GM12864 (cell line): Measurements from ENCODE around the gene ICE2.

Experiments
- DNase-seq: peaks from one replicate; pipeline ENCODE4 v3.0.0-alpha.2; 2011; ENCODE audit warnings: low read depth
- H3K4me3 ChIP-seq: 2 replicates; pipeline ENCODE4 v1.5.1; 2011; ENCODE audit warnings: mild to moderate bottlenecking, low read depth, low read length, control low read depth
- CTCF ChIP-seq: IDR thresholded peaks from 2 replicates; pipeline ENCODE4 v1.5.1; 2011; ENCODE audit warnings: low read depth, mild to moderate bottlenecking, moderate library complexity, low read length, control low read depth, inconsistent platforms; ENCODE audit errors: missing control alignments

ICE2 gene

GRCh38 chr15:60457985-60458384 lies 21.0 kb downstream of the ICE2 start:
- H3K4me3 ChIP-seq, result no peak overlapping the region
- no peak for DNase-seq
- TF ChIP-seq CTCF, result no peak

- no peak for DNase-seq
- no peak overlapping the region for H3K4me3 ChIP-seq
- no peak for TF ChIP-seq CTCF
Measured at GRCh38 chr15:60454824-60455223, 24.1 kb downstream of the ICE2 start.

DNA sequence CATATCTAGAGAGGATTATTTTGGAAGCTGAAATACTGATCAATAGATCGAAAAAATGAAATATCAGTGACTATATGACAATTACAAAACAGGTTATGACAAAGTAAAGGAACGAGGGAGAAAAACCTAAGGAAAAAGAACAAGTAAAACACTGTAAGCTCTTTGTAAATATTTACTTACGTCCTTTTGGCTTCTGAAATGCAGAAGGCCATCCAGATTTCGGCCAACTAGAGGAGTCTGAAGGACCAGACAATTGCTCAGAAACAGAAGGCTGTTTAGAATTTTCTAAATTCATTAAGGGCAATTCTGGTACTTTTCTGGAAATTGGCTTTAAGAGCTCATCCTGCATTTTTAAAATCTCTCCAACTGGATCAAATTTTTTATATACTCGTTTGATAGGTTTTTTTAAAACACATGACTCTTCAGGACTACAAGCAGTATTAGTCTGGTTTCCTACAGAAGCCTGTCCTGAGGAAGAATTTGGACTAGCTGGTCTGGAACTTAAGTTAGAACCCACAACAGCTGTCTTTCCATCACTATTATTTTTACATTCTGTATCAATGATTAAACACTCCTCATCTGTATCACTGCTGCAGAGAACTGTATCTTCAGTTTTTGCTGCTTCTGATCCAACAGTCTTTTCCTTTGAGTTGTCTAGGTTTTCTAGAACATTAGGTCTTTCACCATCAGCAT lies 30.1 kb downstream of the ICE2 start:
- H3K4me3 ChIP-seq, result no peak overlapping the region
- TF ChIP-seq CTCF, result no peak
- DNase-seq, result no peak

- no peak for TF ChIP-seq CTCF
- no peak overlapping the region for H3K4me3 ChIP-seq
- DNase-seq, result no peak
Measured at GRCh38 chr15:60444289-60444912, 34.5 kb downstream of the ICE2 start.

DNA sequence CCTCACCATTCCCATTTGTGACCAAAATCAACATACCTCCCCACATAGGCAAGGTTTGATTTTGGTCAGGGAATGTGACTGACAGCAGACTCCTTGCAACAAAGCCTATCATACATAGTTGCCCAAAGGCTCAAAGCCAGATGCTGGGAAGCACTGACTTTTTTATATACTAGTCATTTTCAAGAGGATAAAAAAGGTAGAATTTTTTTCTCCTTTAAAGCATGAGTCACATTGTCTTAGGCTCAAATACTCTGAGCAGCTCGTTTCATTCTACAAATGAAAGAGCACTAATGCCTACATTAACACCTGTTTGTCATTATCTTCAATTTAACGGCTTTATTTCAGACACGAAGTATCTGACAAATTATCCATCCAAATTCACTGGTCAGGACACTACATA lies 36.2 kb downstream of the ICE2 start:
- TF ChIP-seq CTCF, result no peak
- no peak overlapping the region for H3K4me3 ChIP-seq
- no peak for DNase-seq

DNA sequence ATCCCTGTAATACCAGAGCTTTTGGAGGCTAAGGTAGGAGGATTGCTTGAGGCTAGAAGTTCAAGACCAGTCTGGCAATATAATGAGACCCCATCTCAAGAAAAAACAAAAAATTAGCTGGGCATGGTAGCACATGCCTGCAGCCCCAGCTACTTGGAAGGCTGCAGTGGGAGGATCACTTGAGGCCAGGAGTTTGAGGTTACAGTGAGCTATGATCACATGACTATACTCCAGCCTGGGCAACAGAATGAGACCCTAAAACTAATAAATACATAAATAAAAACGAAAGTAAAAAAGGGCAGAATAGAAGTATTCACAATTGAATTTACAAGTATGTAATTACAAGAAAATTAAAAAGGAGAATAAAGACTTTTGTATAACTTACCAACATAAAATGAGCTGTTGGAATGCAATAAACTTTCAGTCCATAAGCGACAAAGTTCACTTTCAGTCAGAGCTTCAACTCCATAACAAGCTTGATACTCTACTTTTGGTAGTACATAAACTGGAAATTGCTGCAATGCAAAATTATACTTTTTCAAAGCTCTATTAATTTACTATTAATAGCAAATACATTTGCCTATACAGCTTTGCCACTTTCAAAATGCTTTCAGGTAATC lies 36.8 kb downstream of the ICE2 start:
- no peak for TF ChIP-seq CTCF
- no peak for DNase-seq
- no peak overlapping the region for H3K4me3 ChIP-seq
